Upper lobe of left lung (tissue), 4 donors: Measurements from ENCODE around the gene LPCAT1.

Experiments
- CTCF ChIP-seq, 6 experiments: fragments of 450-650 bp in 4 of 6; fragments of 200-600 bp in 2 of 6; sonication (generic) in 2 of 6; IDR thresholded peaks; one replicate each; pipeline ENCODE4 v1.5.1; 2016 to 2019; ENCODE audit warnings: antibody characterized with exemption in 6 of 6
- POLR2A ChIP-seq, 4 donors: fragments of 450-650 bp; IDR thresholded peaks; one replicate each; pipeline ENCODE4 v1.5.1; 2016 to 2017; ENCODE audit warnings: antibody characterized with exemption in 4 of 4, mild to moderate bottlenecking in 2 of 4

- TF ChIP-seq CTCF (IDR thresholded peaks at IDR 0.05), result no peak
- TF ChIP-seq POLR2A (IDR thresholded peaks at IDR 0.05), result no peak
Observed at GRCh38 chr5:1470762-1471211, 53.0 kb downstream of the LPCAT1 start.
